Stimulated activated CD4-positive, alpha-beta T cell treated with anti-CD3 and anti-CD28 coated beads, Interleukin-4, amount 100 ng/mL, for 24 hours (primary cell): ENCODE data around the gene AKNA.
A peak's percentile ranks its signal among the peaks of the same experiment; 100 is the strongest.

Experiments
- DNase-seq: peaks from one replicate; pipeline ENCODE4 v3.0.0-alpha.2; 2020

The AKNA gene

GRCh38 chr9:114416906-114417305 lies 29.1 kb upstream of the AKNA start:
- no peak for DNase-seq

GRCh38 chr9:114416290-114416689 lies 28.5 kb upstream of the AKNA start:
- no peak for DNase-seq

GRCh38 chr9:114414346-114414745 lies 26.6 kb upstream of the AKNA start:
- DNase-seq, result no peak

- DNase-seq, result no peak
Observed at GRCh38 chr9:114413861-114414301, 26.1 kb upstream of the AKNA start.

GRCh38 chr9:114412048-114412683 lies 24.4 kb upstream of the AKNA start:
- DNase-seq, result no peak

GRCh38 chr9:114411452-114411851 lies 23.7 kb upstream of the AKNA start:
- no peak for DNase-seq

- DNase-seq, result no peak
Observed at GRCh38 chr9:114410910-114411309, 23.1 kb upstream of the AKNA start.

- no peak for DNase-seq
Observed at GRCh38 chr9:114409842-114410241, 22.1 kb upstream of the AKNA start.

GRCh38 chr9:114409103-114409780 lies 21.5 kb upstream of the AKNA start:
- DNase-seq, result no peak

GRCh38 chr9:114408645-114409044 lies 20.9 kb upstream of the AKNA start:
- no peak for DNase-seq

GRCh38 chr9:114407889-114408288 lies 20.1 kb upstream of the AKNA start:
- no peak for DNase-seq

- DNase-seq, result no peak
Observed at GRCh38 chr9:114406441-114406840, 18.7 kb upstream of the AKNA start.

GRCh38 chr9:114405294-114406034 lies 17.7 kb upstream of the AKNA start:
- peak; percentile 85 for DNase-seq

GRCh38 chr9:114404531-114404930 lies 16.7 kb upstream of the AKNA start:
- no peak for DNase-seq

GRCh38 chr9:114403153-114403756 lies 15.5 kb upstream of the AKNA start:
- no peak for DNase-seq

- DNase-seq, result no peak
Observed at GRCh38 chr9:114401344-114401743, 13.6 kb upstream of the AKNA start.

- no peak for DNase-seq
Observed at GRCh38 chr9:114400772-114401171, 13.0 kb upstream of the AKNA start.

GRCh38 chr9:114400219-114400618 lies 12.4 kb upstream of the AKNA start:
- no peak for DNase-seq

- no peak for DNase-seq
Observed at GRCh38 chr9:114399381-114399780, 11.6 kb upstream of the AKNA start.

- DNase-seq, result peak; percentile 96
Observed at GRCh38 chr9:114397848-114398605, 10.2 kb upstream of the AKNA start.

GRCh38 chr9:114397219-114397847 lies 9.6 kb upstream of the AKNA start:
- no peak for DNase-seq

- no peak for DNase-seq
Observed at GRCh38 chr9:114396558-114397218, 8.9 kb upstream of the AKNA start.
